NCI-H524 treated with DMSO at 0.1 percent for 48 hours (cell line): Measurements from ENCODE around the gene MLN.

Experiments
- DNase-seq: peaks from one replicate; lab custom pipeline; 2025; lab: John Stamatoyannopoulos, UW

The MLN gene

GRCh38 chr6:33771146-33772081, 32.4 kb downstream of the MLN start:
- peak; percentile 75 for DNase-seq

GRCh38 chr6:33770833-33771145, 33.0 kb downstream of the MLN start:
- no peak for DNase-seq

- no peak for DNase-seq
These were observed 33.5 kb downstream of the MLN start for GRCh38 chr6:33770124-33770832.

- DNase-seq: peak; percentile 75
These were observed 34.5 kb downstream of the MLN start for GRCh38 chr6:33769248-33769821.

GRCh38 chr6:33768644-33769120, 35.1 kb downstream of the MLN start:
- DNase-seq: peak; percentile 34

- DNase-seq: no peak
These were observed 36.6 kb downstream of the MLN start for GRCh38 chr6:33766921-33767907.

GRCh38 chr6:33765368-33765767, 38.4 kb downstream of the MLN start:
- DNase-seq: no peak

- DNase-seq: no peak
These were observed 39.8 kb downstream of the MLN start for GRCh38 chr6:33764036-33764435.

GRCh38 chr6:33763483-33763882, 40.3 kb downstream of the MLN start:
- no peak for DNase-seq

GRCh38 chr6:33762713-33763112, 41.1 kb downstream of the MLN start:
- DNase-seq: no peak

GRCh38 chr6:33761922-33762629, 41.7 kb downstream of the MLN start:
- peak; percentile 38 for DNase-seq

GRCh38 chr6:33761581-33761921, 42.3 kb downstream of the MLN start:
- no peak for DNase-seq

- peak; percentile 95 for DNase-seq
These were observed 43.7 kb downstream of the MLN start for GRCh38 chr6:33759887-33760629.

GRCh38 chr6:33758815-33759216, 45.0 kb downstream of the MLN start:
- no peak for DNase-seq

- DNase-seq: no peak
These were observed 45.9 kb downstream of the MLN start for GRCh38 chr6:33757906-33758305.

- DNase-seq: no peak
These were observed 46.7 kb downstream of the MLN start for GRCh38 chr6:33757113-33757512.

- DNase-seq: no peak
These were observed 47.4 kb downstream of the MLN start for GRCh38 chr6:33756211-33756954.

- DNase-seq: no peak
These were observed 48.5 kb downstream of the MLN start for GRCh38 chr6:33755070-33755869.

GRCh38 chr6:33754222-33754621, 49.6 kb downstream of the MLN start:
- no peak for DNase-seq
